Sigmoid colon (tissue), 3 donors: ENCODE data around the gene MR1.

ENCODE experiments used
- POLR2A ChIP-seq, 2 donors: fragments of 450-650 bp; IDR thresholded peaks; one replicate each; pipeline ENCODE4 v1.6.1; 2016; ENCODE audit warnings: antibody characterized with exemption in 2 of 2, mild to moderate bottlenecking in 2 of 2, moderate library complexity in 2 of 2
- TF ChIP-seq, protein P1 (sequence below), 4 experiments: fragments of 450-650 bp in 3 of 4; fragments of 200-600 bp in 1 of 4; IDR thresholded peaks; one replicate each; pipeline ENCODE4 v1.5.1; 2016 to 2019; ENCODE audit warnings: antibody characterized with exemption in 4 of 4, mild to moderate bottlenecking in 3 of 4, moderate library complexity in 2 of 4

DNA sequence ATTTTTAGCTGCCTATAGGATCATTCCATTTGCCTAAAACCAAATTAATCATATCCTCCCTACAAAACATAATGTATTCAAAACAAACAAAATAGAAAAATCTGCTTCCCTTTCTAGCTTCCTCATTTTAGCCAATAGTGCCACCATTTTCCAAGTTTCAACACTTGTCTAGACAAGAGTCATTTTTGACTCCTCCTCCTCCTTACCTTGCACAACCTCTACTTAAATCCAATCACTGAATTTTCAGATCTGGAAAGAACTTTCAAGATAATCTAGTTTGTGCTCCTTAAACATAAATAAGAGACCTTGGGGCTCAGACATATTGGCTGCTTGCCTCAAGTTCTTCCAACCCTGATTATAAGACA lies 18.6 kb upstream of the MR1 start:
- no peak for TF ChIP-seq POLR2A (IDR thresholded peaks at IDR 0.05)
- TF ChIP-seq, protein P1, sequence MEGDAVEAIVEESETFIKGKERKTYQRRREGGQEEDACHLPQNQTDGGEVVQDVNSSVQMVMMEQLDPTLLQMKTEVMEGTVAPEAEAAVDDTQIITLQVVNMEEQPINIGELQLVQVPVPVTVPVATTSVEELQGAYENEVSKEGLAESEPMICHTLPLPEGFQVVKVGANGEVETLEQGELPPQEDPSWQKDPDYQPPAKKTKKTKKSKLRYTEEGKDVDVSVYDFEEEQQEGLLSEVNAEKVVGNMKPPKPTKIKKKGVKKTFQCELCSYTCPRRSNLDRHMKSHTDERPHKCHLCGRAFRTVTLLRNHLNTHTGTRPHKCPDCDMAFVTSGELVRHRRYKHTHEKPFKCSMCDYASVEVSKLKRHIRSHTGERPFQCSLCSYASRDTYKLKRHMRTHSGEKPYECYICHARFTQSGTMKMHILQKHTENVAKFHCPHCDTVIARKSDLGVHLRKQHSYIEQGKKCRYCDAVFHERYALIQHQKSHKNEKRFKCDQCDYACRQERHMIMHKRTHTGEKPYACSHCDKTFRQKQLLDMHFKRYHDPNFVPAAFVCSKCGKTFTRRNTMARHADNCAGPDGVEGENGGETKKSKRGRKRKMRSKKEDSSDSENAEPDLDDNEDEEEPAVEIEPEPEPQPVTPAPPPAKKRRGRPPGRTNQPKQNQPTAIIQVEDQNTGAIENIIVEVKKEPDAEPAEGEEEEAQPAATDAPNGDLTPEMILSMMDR (IDR thresholded peaks at IDR 0.05): no peak
